ENCODE measurements around the gene CSRP3.
A peak's percentile ranks its signal among the peaks of the same experiment; 100 is the strongest.

CSRP3 gene

DNA sequence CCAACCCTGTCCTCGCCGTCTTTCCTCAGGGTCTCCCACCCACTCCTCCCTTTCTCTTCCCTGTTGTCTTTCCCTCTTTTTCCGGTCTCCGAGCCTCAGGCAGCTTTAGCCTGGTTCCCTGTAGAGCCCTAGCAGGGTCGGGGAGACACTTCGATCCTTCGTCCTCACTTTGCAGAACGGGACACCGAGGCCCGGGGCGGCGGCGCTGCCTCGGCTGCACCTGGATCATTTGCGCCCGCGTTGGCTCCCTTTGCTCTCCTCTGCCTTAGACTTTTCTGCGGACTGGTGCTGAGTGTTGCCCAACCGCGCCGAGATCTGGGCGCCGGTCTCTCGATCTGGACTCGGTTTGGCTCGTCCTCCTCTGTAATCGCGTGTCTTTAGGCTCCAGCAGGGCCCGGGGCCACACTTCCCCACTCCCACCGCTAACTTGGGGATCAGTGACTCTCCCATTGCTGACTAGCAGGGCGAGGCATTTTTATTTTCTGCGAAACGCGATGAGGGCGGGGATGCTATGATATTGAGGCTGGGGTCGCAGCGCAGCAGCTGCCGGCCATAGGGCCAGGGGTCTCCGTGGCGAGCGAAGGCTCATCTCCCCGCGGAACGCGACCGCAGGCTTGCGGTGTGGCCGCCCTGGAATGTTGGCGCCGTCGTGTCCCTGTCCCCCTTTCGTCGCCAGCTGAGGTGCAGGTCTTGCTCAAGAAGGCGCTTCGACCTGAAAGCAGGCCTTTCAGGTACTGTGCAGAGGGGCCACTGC is 40.6 kb upstream of the CSRP3 start:
- no peak overlapping the region for H3K9ac ChIP-seq (ENCODE audit: low read length)
- peak overlapping the region; percentile 3 for H2AK5ac ChIP-seq (ENCODE audit: low read length)
- peak overlapping the region; percentile 58 for H3K18ac ChIP-seq (ENCODE audit: low read length)
- peak overlapping the region; percentile 72 for H3K4me2 ChIP-seq (ENCODE audit: low read length)
- H4K91ac ChIP-seq (ENCODE audit: low read depth, low read length), result peak overlapping the region; percentile 83
- H3K9me3 ChIP-seq (ENCODE audit: insufficient read depth, low read depth, low read length), result no peaks in the 10 kb centered on the region
- H3K4me1 ChIP-seq (ENCODE audit: control insufficient read depth in 1 of 2, insufficient read depth in 2 of 2, low read length in 2 of 2), result peaks cover 18 to 21% of the 10 kb centered on the region in 2 experiments
- H3K4me3 ChIP-seq (ENCODE audit: low read depth, low read length), result peak overlapping the region; percentile 88
- H3K27ac ChIP-seq (ENCODE audit: low read depth, low read length), result peak overlapping the region; percentile 45
- no peaks in the 10 kb centered on the region for H3K27me3 ChIP-seq (ENCODE audit: insufficient read depth, low read length)
- peak overlapping the region; percentile 75 for H2AFZ ChIP-seq (ENCODE audit: insufficient read depth, low read length, poor library complexity)
- WGBS (ENCODE audit: extremely low coverage, insufficient coverage, insufficient read length), result no CpG with 5 or more reads among the region's 55 CpGs
- H3K79me2 ChIP-seq (ENCODE audit: control insufficient read depth, insufficient read depth, low read length, poor library complexity), result peaks cover 14% of the 10 kb centered on the region
- peaks cover 2 to 3% of the 10 kb centered on the region in 2 experiments for H3K36me3 ChIP-seq (ENCODE audit: control insufficient read depth in 1 of 2, insufficient read depth in 2 of 2, low read length in 2 of 2)
- peak overlapping the region; percentile 86 for H4K8ac ChIP-seq (ENCODE audit: low read depth, low read length)
- H3K79me1 ChIP-seq (ENCODE audit: low read length), result peaks cover 25% of the 10 kb centered on the region
- H3K23ac ChIP-seq (ENCODE audit: low read length), result no peak overlapping the region
- H3K4ac ChIP-seq (ENCODE audit: low read depth, low read length), result peak overlapping the region; percentile 56
- H3K14ac ChIP-seq (ENCODE audit: low read length), result peak overlapping the region; percentile 68
- peak in 1 of 2 donors; percentile 25 for DNase-seq
- H2BK12ac ChIP-seq (ENCODE audit: low read length), result peak overlapping the region; percentile 2
- peak overlapping the region; percentile 92 for H2BK120ac ChIP-seq (ENCODE audit: insufficient read depth, low read length, poor library complexity)
- peak overlapping the region; percentile 78 for H4K12ac ChIP-seq (ENCODE audit: low read depth, low read length)
- H2BK5ac ChIP-seq (ENCODE audit: low read depth, low read length, poor library complexity), result peak overlapping the region; percentile 50

DNA sequence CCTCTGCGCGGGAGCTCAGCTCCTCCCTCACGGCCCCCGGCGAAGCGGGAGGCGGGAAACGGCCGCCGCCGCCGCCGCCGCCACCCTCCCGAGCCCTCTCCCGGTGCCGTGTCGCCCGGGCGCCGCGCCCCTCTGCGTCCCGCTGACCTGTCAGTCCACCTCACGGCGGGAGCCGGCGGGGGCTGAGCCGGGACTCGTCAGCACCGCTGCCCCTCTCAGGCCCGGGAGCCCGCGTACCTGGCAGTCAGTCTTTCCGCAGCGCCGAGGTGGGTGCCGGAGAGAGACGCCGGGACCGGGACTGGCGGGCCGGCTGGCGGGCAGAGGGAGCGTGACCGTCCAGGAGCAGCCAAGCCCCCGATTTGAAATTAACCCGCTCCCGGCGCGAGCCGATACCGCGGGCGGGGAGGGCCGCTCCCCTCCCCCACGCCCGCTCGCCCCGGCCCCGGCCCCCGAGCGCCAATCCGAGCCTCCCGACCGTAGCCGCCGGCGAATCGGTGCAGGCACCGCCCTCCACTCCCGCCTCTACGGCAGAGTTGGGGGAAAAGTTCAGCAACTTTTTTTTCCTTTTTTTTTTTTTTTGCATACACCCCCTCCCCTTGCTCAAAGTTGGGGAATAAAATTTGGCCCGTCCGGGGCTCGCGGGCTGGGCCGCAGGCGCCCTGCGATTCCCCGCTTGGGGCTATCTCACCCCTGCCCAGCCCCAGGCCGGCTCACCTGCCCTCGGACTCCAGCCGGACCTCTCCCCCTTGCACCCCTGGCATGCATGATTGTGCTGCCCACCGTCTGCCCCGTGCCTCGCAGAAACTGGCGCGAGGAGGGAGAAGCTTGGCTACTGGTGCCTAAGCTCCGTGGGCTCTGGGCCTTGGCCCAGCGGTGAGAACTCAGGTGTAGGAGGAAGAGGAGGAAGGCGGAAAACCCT is 39.7 kb upstream of the CSRP3 start:
- Histone ChIP-seq H3K79me1 (ENCODE audit: low read length) (peaks cover 25% of the 10 kb centered on the region), H3K4ac (ENCODE audit: low read depth, low read length) (peak overlapping the region; percentile 90), H4K91ac (ENCODE audit: low read depth, low read length) (peak overlapping the region; percentile 93), H3K27me3 (ENCODE audit: insufficient read depth, low read length) (no peaks in the 10 kb centered on the region), H3K4me3 (ENCODE audit: low read depth, low read length) (peak overlapping the region; percentile 88), H3K36me3 (ENCODE audit: control insufficient read depth in 1 of 2, insufficient read depth in 2 of 2, low read length in 2 of 2) (peaks cover 3 to 6% of the 10 kb centered on the region in 2 experiments), H4K8ac (ENCODE audit: low read depth, low read length) (peak overlapping the region; percentile 90), H3K9me3 (ENCODE audit: insufficient read depth, low read depth, low read length) (no peaks in the 10 kb centered on the region), H3K79me2 (ENCODE audit: control insufficient read depth, insufficient read depth, low read length, poor library complexity) (peaks cover 14% of the 10 kb centered on the region), H3K14ac (ENCODE audit: low read length) (peak overlapping the region; percentile 93), H3K27ac (ENCODE audit: low read depth, low read length) (peak overlapping the region; percentile 65), H3K4me2 (ENCODE audit: low read length) (peak overlapping the region; percentile 72), H3K18ac (ENCODE audit: low read length) (peak overlapping the region; percentile 96), H2BK5ac (ENCODE audit: low read depth, low read length, poor library complexity) (peak overlapping the region; percentile 85), H3K9ac (ENCODE audit: low read length) (peak overlapping the region; percentile 71), H2BK12ac (ENCODE audit: low read length) (no peak overlapping the region), H3K23ac (ENCODE audit: low read length) (no peak overlapping the region), H2AK5ac (ENCODE audit: low read length) (no peak overlapping the region), H2AFZ (ENCODE audit: insufficient read depth, low read length, poor library complexity) (peak overlapping the region; percentile 99), H3K4me1 (ENCODE audit: control insufficient read depth in 1 of 2, insufficient read depth in 2 of 2, low read length in 2 of 2) (peaks cover 18 to 21% of the 10 kb centered on the region in 2 experiments), H4K12ac (ENCODE audit: low read depth, low read length) (peak overlapping the region; percentile 88), H2BK120ac (ENCODE audit: insufficient read depth, low read length, poor library complexity) (peak overlapping the region; percentile 92)
- no CpG with 5 or more reads among the region's 92 CpGs for WGBS (ENCODE audit: extremely low coverage, insufficient coverage, insufficient read length)
- no peak for DNase-seq

DNA sequence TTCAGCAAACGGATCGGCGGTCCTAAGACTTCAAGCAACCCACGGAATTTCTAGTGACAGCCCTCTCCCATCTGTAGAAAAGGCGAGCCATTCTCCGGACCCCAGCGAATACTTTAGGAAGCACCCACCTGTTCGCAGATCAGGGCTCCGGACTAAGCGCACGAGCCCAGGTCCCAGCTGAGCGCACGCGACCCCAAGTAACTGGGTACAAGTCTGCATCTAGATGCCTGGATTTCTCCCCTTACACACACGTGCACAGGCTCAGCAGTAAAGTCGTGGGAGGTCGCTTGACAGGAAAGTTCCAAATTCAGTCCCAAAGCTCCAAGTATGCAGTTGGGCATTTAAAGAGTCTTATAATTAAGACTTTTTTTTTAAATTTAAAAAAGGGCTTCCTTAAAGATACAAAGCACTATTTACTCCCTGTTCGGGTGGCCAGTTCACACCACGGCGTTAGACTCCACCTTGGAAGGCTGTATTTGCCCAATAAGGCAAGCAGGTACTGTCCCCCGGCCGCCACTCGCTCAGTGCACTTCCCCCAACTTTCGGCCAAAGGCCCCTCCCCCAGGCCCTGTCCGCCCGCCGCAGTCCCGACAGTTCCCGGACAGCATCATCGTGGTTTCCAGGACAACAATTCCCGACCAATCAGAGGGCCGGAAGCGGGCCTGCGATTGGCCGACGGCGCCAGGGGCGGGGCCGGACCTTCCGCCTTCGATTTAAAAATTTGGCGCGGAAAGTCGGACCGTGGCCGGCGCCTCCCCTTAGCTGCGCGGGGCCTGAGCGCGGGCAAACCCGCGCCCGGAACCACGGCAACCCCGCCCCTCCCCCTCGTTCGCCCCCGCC is 38.9 kb upstream of the CSRP3 start, which contains the start of gene E2F8:
Gene E2F8 (minus strand): TSS at position 526 of the 840 bp plus-strand sequence. CDS start 824 bp downstream, outside the sequence.
- Histone ChIP-seq H3K9me3 (ENCODE audit: insufficient read depth, low read depth, low read length) (no peaks in the 10 kb centered on the region), H3K27me3 (ENCODE audit: insufficient read depth, low read length) (no peaks in the 10 kb centered on the region), H2AK5ac (ENCODE audit: low read length) (no peak within 1 kb of the TSS), H4K91ac (ENCODE audit: low read depth, low read length) (peak within 1 kb of the TSS; percentile 93), H3K23ac (ENCODE audit: low read length) (no peak within 1 kb of the TSS), H3K27ac (ENCODE audit: low read depth, low read length) (peak within 1 kb of the TSS; percentile 70), H2BK12ac (ENCODE audit: low read length) (no peak within 1 kb of the TSS), H3K4me2 (ENCODE audit: low read length) (peak within 1 kb of the TSS; percentile 72), H3K18ac (ENCODE audit: low read length) (peak within 1 kb of the TSS; percentile 96), H3K4me1 (ENCODE audit: control insufficient read depth in 1 of 2, insufficient read depth in 2 of 2, low read length in 2 of 2) (peaks cover 18 to 21% of the 10 kb centered on the region in 2 experiments), H3K79me1 (ENCODE audit: low read length) (peaks cover 25% of the 10 kb centered on the region), H3K9ac (ENCODE audit: low read length) (peak within 1 kb of the TSS; percentile 71), H2AFZ (ENCODE audit: insufficient read depth, low read length, poor library complexity) (peak within 1 kb of the TSS; percentile 99), H3K4me3 (ENCODE audit: low read depth, low read length) (peak within 1 kb of the TSS; percentile 88), H2BK5ac (ENCODE audit: low read depth, low read length, poor library complexity) (peak within 1 kb of the TSS; percentile 85), H3K14ac (ENCODE audit: low read length) (peak within 1 kb of the TSS; percentile 93), H3K79me2 (ENCODE audit: control insufficient read depth, insufficient read depth, low read length, poor library complexity) (peaks cover 14% of the 10 kb centered on the region), H4K8ac (ENCODE audit: low read depth, low read length) (peak within 1 kb of the TSS; percentile 90), H3K36me3 (ENCODE audit: control insufficient read depth in 1 of 2, insufficient read depth in 2 of 2, low read length in 2 of 2) (peaks cover 3 to 8% of the 10 kb centered on the region in 2 experiments), H4K12ac (ENCODE audit: low read depth, low read length) (peak within 1 kb of the TSS; percentile 88), H2BK120ac (ENCODE audit: insufficient read depth, low read length, poor library complexity) (peak within 1 kb of the TSS; percentile 92), H3K4ac (ENCODE audit: low read depth, low read length) (peak within 1 kb of the TSS; percentile 90)
- peak; percentile 92 to 98 for DNase-seq
- WGBS (ENCODE audit: extremely low coverage, insufficient coverage, insufficient read length), result no CpG with 5 or more reads among the region's 59 CpGs

All from trophoblast cell (in vitro differentiated cells and primary cell).